Measurements from ENCODE around the gene NTM.

DNA sequence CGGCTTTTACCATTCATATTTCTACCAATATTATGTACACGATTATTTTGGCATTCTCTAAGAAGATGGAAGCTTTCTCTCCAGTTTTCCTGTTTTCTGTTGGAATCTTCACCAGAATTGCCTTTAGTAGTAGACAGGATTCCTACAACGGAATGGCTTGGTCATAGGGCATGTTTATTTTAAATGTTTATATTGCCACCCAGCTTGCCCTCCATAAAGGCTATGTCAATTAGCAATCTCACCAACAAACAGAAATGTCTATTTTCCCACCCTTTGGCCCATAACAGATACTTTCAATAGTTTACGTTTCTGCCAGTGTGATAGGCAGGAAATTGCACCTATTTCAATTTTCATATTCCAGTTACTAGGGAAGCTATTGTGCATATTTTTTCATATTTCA is 893.5 kb downstream of the NTM start:
- TF ChIP-seq, protein P1, sequence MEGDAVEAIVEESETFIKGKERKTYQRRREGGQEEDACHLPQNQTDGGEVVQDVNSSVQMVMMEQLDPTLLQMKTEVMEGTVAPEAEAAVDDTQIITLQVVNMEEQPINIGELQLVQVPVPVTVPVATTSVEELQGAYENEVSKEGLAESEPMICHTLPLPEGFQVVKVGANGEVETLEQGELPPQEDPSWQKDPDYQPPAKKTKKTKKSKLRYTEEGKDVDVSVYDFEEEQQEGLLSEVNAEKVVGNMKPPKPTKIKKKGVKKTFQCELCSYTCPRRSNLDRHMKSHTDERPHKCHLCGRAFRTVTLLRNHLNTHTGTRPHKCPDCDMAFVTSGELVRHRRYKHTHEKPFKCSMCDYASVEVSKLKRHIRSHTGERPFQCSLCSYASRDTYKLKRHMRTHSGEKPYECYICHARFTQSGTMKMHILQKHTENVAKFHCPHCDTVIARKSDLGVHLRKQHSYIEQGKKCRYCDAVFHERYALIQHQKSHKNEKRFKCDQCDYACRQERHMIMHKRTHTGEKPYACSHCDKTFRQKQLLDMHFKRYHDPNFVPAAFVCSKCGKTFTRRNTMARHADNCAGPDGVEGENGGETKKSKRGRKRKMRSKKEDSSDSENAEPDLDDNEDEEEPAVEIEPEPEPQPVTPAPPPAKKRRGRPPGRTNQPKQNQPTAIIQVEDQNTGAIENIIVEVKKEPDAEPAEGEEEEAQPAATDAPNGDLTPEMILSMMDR (IDR thresholded peaks at IDR 0.05): no peak
- TF ChIP-seq POLR2A (IDR thresholded peaks at IDR 0.05): no peak
